ENCODE measurements around the gene EARS2. TPM values are rescaled to one million over a fixed set of nuclear protein-coding genes. Genes with fewer than 3 reads are reported as not detected.
A peak's percentile ranks its signal among the peaks of the same experiment; 100 is the strongest.

Gene EARS2
- total and polyA plus RNA-seq, 9 of the 15 experiments (the other 6 are each of a cell fraction or from before 2014, with no cell fraction given) = 17.6 to 58.6 (median 36.3) TPM

DNA sequence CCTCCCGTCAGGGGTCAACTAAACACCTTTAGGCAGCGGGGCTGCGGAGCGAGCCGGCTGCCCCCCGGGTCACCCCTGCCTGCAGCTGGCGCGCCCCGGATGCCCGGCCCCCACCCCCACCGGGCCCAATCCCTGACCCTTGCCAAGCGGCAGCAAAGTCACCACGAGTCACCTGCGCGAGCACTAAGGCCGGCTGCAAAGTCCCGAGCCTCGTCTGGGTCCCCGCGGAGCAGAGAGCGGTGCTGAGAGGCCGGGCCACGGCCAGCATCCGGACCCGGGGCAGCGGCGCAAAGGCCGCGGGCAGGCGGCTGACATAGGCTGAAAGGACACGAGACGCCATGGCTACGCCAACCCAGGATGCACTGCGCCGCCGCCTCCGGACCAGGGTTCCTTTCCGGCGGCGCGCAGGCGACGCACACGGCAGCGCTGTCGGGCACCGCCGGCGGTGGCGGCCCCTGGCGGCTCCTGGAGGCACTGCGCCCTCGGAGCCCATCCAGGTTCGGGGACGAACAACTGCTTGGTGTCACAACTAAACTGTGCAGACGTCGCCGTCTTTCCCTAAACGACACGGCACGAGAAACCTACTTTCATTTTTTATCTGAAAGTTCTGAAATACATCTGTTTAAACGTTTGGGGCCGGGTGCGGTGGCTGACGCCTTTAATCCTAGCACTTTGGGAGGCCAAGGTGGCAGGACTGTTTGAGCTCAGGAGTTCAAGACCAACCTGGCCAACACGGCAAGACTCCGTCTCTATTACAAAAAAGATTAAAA lies 39.0 kb upstream of the EARS2 start, which contains the start of gene NDUFAB1 (continued):
- TF ChIP-seq, protein P1, sequence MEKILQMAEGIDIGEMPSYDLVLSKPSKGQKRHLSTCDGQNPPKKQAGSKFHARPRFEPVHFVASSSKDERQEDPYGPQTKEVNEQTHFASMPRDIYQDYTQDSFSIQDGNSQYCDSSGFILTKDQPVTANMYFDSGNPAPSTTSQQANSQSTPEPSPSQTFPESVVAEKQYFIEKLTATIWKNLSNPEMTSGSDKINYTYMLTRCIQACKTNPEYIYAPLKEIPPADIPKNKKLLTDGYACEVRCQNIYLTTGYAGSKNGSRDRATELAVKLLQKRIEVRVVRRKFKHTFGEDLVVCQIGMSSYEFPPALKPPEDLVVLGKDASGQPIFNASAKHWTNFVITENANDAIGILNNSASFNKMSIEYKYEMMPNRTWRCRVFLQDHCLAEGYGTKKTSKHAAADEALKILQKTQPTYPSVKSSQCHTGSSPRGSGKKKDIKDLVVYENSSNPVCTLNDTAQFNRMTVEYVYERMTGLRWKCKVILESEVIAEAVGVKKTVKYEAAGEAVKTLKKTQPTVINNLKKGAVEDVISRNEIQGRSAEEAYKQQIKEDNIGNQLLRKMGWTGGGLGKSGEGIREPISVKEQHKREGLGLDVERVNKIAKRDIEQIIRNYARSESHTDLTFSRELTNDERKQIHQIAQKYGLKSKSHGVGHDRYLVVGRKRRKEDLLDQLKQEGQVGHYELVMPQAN (IDR thresholded peaks at IDR 0.05; ENCODE audit: borderline replicate concordance) = peak; percentile 88; the same call in 1 of the 2 replicates
- peak; percentile 88 for TF ChIP-seq CCNT2 (IDR thresholded peaks at IDR 0.05; ENCODE audit: borderline replicate concordance, extremely low read depth, insufficient read length, low read depth, low read length)
- TF ChIP-seq EHMT2 (IDR thresholded peaks at IDR 0.05) = no peak
- peak; percentile 82 for TF ChIP-seq POLR2A (conservative IDR thresholded peaks at IDR 0.05)
- TF ChIP-seq NR2C1 (IDR thresholded peaks at IDR 0.05) = no peak
- no peak for TF ChIP-seq NR2C1 (tag; IDR thresholded peaks at IDR 0.05)
- TF ChIP-seq BHLHE40 (IDR thresholded peaks at IDR 0.05; ENCODE audit: low read length) = peak; percentile 74
- peak; percentile 72; the same call in 1 of the 2 replicates for TF ChIP-seq ZNF766 (CRISPR knock-in tag; conservative IDR thresholded peaks at IDR 0.05)
- TF ChIP-seq TBP (optimal IDR thresholded peaks at IDR 0.05; ENCODE audit: low read depth, low read length) = peak; percentile 68
- TF ChIP-seq, protein P2, sequence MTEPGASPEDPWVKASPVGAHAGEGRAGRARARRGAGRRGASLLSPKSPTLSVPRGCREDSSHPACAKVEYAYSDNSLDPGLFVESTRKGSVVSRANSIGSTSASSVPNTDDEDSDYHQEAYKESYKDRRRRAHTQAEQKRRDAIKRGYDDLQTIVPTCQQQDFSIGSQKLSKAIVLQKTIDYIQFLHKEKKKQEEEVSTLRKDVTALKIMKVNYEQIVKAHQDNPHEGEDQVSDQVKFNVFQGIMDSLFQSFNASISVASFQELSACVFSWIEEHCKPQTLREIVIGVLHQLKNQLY (CRISPR knock-in tag; conservative IDR thresholded peaks at IDR 0.05) = no peak
- TF ChIP-seq, protein P3, sequence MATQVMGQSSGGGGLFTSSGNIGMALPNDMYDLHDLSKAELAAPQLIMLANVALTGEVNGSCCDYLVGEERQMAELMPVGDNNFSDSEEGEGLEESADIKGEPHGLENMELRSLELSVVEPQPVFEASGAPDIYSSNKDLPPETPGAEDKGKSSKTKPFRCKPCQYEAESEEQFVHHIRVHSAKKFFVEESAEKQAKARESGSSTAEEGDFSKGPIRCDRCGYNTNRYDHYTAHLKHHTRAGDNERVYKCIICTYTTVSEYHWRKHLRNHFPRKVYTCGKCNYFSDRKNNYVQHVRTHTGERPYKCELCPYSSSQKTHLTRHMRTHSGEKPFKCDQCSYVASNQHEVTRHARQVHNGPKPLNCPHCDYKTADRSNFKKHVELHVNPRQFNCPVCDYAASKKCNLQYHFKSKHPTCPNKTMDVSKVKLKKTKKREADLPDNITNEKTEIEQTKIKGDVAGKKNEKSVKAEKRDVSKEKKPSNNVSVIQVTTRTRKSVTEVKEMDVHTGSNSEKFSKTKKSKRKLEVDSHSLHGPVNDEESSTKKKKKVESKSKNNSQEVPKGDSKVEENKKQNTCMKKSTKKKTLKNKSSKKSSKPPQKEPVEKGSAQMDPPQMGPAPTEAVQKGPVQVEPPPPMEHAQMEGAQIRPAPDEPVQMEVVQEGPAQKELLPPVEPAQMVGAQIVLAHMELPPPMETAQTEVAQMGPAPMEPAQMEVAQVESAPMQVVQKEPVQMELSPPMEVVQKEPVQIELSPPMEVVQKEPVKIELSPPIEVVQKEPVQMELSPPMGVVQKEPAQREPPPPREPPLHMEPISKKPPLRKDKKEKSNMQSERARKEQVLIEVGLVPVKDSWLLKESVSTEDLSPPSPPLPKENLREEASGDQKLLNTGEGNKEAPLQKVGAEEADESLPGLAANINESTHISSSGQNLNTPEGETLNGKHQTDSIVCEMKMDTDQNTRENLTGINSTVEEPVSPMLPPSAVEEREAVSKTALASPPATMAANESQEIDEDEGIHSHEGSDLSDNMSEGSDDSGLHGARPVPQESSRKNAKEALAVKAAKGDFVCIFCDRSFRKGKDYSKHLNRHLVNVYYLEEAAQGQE (IDR thresholded peaks at IDR 0.05; ENCODE audit: borderline replicate concordance) = peak; percentile 29; the same call in 1 of the 2 replicates
- TF ChIP-seq, protein P3 (CRISPR knock-in tag; IDR thresholded peaks at IDR 0.05; ENCODE audit: low read depth) = no peak
- no peak for TF ChIP-seq ERF (CRISPR knock-in tag; IDR thresholded peaks at IDR 0.05)
- TF ChIP-seq, protein P4, sequence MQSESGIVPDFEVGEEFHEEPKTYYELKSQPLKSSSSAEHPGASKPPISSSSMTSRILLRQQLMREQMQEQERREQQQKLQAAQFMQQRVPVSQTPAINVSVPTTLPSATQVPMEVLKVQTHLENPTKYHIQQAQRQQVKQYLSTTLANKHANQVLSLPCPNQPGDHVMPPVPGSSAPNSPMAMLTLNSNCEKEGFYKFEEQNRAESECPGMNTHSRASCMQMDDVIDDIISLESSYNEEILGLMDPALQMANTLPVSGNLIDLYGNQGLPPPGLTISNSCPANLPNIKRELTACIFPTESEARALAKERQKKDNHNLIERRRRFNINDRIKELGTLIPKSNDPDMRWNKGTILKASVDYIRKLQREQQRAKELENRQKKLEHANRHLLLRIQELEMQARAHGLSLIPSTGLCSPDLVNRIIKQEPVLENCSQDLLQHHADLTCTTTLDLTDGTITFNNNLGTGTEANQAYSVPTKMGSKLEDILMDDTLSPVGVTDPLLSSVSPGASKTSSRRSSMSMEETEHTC (IDR thresholded peaks at IDR 0.05) = no peak
- TF ChIP-seq MYNN (IDR thresholded peaks at IDR 0.05) = peak; percentile 42; the same call in 1 of the 2 replicates
- TF ChIP-seq MYNN (CRISPR knock-in tag; IDR thresholded peaks at IDR 0.05) = no peak
- peak; percentile 96 for TF ChIP-seq C11orf30 (IDR thresholded peaks at IDR 0.05; ENCODE audit: low read depth)
